HG03575 (cell line): ENCODE data around the gene GNA14.

ENCODE experiments used
- ATAC-seq: cut with Tn5 transposase; IDR thresholded peaks from one replicate; pipeline ENCODE4 v1.9.1; 2021; ENCODE audit not compliant: unreplicated experiment, insufficient number of reproducible peaks, low FRiP score; ENCODE audit errors: extremely low read depth

The GNA14 gene

DNA sequence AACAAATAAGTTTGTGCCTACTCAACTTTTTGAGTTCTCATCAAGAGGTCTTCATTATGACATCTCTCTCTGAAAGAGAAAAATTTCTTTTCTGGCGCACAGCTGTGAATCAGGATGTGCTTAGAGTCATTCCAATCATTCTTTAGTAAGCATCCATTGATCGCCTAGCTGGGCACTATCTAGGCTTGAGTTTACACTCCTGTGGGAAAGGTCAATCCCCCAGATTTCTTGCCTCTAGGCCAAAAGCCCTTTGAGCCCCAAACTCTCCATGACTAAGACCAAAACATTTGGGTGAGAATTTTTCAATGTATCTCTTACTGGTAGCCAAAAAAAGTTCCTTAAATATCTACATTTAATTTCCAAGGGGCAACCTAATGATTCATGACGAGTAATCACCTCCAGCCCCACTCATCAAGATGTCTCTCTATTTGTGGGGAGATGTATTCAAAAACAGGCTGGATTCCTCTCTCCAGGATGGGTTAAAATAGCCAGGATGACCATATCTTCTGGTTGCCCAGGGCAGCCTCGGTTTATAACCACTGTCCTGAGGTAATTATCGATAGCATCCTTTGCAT lies 101.7 kb downstream of the GNA14 start:
- no peak for ATAC-seq

DNA sequence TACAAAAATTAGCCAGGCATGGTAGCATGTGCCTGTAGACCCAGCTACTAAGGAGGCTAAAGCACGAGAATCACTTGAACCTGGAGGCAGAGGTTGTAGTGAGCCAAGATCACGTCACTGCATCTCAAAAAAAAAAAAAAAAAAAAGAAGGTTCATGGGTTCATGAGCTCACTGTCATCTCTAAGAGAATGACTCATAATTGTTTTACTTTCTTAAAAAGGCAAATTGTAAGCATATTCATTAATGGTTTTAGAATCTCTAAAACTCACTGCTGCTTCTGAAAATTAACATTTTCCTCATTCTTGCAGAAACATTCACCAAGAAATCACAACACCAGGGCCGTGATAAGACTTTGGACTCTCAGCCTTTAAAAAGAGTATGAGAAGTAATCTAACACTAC lies 103.6 kb downstream of the GNA14 start:
- ATAC-seq: no peak

DNA sequence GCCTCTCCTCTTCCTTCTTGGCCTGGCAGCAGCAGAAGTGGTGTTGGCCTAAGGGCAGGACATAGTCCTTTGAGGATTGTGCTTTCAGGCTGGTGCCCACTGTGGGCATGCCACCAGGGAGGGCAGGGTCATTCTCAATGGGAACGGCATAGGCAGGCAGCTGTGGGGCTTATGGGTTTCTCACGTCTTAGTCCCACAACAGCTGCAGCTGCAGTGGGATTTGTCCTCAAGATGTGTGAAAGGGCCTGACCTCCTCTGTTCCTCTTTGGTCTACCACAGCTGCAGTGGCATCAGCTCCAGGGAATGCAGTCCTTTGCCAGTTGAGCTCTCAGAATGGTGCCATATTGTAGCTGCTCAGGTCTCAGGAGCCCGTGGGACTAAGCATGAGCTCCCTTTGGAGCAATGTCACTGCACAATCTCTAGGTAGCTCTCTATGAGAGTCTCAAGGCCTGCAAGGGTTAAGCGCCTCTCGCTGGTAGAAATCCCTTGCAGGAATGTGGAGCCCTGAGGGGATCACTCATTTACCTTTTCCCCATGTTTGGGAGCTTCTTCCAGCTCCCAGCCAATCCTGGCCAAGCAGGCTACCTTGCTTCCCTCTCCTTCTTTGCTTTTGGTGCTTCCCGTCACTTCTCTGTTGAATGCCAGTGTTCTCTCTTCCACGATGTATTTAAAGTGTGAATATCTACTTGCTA lies 104.8 kb downstream of the GNA14 start:
- ATAC-seq: no peak

DNA sequence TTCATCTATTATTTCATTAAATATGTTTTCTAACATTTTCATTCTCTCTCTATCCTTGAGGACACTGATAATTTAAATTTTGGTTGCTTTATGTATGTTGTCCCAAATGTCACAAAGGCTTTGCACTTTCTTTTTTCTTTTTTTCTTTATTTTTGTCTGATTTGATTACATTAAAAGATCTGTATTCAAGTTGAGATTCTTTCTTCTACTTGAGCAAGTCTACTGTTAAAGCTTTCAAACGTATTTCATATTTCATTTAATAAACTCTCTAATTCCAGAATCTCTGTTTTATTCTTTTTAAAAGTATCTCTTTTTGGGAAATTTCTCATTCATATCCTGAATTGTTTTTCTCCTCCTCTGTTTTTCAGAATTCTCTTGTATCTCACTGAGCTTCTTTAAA lies 106.5 kb downstream of the GNA14 start:
- ATAC-seq: no peak

DNA sequence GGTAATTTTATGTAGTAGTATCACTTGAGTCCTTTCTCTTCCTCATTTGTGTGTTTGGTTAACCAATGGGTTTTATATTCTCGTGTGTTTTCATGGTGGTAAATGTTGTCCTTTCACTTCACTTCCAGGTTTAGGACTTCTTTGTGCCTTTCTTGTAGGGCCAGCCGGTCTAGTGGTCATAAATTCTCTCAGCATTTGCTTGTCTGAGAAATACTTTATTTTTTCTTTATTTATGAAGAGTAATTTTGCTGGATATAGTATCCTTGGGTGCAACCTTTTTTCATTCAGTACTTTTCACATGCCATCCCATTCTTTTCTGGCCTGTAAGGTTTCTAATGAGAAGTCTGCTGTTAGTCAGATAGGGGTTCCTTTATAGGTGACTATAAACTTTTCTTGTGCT lies 107.1 kb downstream of the GNA14 start:
- no peak for ATAC-seq

DNA sequence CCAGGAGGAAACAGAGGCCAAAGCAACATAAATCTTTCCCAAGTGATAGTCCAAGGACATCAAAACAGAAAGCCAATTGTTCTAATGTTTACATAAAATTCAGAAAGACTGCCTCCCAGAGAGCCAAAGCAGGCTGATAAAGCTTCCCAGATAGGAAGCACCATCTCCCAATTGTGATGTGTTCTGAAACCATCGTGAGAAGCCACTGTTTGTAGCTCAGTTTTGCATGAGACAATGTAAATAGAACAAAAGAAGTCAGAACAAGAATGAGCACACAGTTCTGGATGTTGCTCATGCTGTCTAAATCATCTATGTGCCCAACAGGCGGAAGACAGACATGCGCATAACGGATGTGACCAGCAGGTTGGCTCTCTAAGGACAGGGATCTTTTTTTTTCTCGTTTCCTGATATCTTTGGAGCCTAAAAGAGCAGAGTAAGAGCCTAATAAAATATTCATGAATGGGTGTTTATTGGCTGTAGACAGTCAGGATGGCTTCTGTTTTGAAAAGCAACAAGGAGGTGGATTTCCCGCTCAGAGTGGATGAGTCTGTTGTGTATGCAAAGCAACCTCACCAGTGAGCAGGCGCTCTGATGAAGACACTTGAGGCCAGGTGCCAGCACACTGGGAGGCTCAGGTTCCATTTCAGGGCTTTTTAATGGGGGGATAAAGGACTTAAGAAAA lies 113.6 kb downstream of the GNA14 start:
- ATAC-seq: no peak

DNA sequence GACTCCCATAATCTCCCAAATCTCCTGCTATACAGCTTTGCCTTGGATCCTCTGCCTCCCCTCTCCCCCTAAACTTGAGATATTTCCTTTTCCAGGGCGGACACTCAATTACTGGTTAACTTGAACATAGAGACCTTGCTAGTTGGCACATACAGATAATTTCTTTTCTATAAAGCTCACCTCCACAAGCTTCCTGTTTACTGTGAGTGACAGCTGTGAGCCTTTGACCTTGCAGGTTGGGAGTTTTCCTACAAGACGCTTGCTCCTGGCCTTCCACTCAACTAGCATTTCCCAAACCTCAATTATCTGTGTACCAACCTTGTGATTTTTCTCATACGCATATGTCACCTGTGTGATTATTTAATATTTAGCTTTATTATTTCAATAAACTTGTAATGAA lies 114.5 kb downstream of the GNA14 start:
- ATAC-seq: no peak

DNA sequence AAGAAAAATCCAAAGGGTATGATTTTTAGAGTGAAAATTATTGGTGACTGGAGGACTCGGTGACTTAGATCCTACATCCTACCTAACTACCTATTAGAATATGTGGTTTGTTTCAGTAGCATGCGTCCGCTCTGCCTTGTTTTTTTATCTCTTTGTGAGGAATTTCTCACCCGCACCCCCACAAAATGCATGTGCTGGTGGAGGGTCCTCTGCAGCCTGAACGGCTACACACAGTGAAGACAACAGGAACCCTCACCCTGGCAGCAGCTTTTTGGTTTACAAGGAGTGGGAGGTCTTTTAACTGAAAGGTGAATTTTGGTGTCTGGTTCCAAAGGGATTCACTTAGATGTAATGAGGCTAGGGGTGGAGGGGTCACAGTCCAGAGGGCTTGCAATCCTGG lies 115.5 kb downstream of the GNA14 start:
- ATAC-seq: no peak

DNA sequence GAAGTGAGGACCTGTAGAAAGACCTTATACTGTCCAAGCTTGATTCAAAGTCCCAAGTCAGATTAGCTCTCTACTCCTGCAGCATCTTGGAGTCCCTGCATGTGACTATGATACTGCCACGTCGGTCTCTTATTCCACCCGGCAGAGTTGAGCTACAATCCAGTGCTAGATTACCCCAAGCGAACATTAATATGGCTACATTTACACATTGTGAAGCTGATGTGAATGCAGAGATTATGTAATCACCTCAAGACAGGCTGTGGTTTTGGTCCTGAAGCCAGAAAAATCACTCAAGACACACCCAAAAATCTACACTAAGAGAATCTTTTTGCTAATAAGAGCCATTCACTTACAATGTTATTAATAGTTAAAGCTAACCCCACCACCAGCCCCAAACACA lies 116.7 kb downstream of the GNA14 start:
- no peak for ATAC-seq

DNA sequence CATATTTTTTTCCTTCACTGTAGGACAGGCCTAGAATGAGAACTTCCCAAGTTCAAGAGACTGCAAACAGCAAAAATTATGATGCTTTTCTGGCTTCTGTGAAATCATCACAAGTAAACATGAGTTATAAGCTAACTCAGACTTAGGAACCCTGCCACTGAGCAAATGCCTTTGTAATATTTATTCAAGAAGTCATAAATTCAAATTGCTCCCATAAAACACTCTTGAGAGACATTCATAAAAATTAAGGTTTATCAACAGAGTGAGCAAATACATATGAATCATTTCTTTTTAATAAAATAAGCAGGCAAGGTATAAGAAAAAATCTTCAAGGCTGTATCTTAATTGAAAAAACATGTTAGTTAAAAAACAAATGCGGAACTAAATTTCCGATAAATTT lies 124.2 kb downstream of the GNA14 start:
- ATAC-seq: no peak

DNA sequence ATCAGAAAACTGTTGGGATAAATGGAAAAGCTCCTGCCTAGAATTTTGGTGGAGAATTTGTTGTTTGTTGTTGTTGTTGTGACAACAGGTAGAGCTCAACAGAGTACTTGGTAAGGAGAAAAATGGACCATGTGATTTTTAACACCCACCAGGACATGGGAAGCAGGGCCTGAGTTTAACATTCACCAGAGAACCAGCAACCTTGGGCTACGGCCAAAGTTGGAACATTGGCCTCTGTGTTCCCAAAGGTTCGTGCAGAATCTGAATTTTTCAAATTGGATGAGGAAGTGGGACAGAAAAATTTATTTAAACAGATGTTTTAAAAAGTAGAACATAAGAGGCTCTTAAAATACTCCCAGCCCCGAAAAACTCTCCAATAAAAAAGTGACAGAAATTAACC lies 127.0 kb downstream of the GNA14 start:
- no peak for ATAC-seq

DNA sequence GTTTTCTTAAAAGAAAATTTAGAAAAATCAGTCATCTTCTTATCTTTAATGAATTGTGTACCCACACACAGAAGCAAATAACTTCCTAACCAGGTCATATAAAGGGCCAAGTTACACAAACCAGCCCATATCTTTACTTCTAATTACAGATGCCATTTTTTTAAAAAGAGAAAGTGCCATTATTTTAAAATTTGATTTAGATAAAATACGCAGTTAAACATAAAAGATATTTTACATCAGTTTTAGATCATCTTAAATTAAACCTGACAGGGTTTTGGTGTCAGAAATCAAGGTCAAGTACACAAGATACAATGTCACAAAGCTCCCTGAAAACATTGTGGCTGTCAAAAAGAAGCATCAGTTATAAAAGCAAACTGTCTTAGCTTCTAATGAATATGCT lies 129.4 kb downstream of the GNA14 start:
- no peak for ATAC-seq

DNA sequence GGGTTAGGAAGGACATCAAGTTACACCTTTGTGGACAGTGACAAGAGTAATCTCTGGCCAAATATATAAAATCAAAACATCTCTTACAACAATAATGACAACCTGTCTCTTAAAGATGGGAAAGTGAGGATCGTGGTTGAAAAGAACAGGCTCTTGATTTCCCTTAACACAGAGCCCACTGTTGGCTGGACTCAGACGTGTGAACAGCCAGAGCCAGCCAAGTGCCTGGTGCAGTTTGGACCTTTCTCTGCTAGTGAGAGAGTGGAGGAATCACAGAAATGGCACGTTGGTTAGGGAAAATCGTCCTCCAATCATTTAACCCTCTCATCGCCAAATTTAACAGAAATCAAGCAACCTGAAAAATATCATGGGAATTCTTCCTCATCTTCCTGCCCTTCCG lies 131.3 kb downstream of the GNA14 start:
- no peak for ATAC-seq

DNA sequence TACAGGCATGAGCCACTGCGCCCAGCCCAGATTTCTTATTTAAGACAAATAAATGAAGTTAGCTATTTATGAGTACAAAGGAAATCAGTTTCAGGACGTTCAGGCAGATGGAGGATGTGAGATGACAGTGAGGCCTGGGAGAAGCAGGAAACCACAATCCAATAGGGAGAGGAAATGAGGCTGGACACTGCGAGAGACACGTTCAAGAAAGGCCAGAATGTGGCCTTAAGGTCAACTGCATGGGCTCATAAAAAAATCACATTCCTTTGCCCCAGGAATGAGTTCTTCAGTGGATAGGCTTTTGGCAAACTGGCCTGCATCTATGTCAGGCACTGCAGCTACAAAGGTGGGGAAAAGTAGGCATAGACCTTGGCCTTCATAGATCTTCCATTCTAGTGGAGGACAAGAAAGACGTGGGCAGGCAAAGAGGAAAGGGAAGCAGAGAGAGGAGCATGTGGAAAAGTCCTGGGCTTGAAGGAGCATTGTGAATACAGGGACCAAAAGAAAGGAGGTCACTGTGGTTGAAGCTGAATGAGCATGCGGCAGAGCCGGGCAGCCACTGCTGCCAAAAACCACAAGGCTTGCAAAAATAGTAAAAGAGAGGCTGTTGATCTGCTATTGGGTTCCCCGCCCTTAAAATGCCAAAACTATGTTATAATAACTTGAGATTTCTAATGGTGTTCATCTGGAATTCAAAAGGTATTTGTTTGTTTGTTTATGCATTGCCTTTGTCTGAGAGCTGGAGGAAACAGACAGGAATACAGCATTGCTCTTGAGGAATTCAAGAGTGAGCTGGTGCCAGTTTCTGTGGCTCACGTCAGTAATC lies 133.0 kb downstream of the GNA14 start:
- no peak for ATAC-seq

DNA sequence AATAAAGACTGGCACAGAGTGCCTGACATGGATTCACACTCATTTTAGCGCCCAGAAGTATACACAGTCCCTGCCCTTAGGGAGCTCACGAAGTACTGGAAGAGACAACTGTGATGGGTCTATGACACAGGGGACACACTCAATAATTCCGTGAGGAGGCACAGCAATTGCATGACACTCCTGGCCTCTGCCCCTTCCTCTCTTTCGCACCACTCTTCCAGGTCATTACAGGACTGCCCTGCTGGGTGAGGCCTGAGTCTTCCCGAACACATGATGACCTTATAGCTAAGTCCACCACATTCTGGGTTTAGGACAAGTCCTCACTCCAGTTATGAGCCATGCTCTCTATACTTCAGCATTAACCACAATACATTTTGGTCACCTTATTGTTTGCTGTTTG lies 134.7 kb downstream of the GNA14 start:
- ATAC-seq: no peak

DNA sequence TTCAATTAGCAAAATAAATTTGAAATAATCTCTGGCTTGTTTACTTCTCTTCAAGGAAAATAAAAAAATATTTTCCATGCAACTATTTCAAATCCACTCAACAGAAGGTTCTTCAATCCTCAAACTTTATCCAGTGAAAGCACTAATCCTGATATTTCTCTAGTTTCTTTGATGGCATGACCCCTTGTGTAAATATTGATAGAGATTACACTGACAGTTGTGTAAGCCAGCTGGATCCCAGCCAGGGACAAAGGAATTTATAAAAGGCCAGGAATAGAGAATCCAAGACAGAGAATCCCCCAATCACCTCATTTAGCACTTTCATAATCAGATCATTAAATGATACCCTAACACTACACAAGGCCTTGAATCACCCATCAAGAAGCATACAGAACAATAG lies 135.2 kb downstream of the GNA14 start:
- ATAC-seq: no peak

DNA sequence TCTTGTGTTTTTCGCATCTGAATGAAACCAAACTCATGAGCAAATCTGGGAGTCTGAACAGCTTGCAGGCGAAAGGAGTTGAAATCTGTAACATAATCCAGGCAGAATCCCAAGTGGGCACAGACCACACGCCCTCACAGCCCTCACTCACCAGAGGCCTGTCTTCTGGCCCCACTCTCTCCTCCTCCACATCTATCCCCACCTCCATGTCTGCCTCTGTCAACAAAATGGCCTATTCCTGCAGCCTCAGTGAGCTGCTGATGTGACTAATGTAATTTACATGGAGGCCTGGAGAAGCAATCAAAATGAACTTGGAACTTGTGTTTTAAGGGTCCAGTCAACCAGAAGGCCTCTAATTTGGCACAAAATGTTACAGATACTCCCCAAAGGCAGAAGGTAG lies 136.6 kb downstream of the GNA14 start:
- no peak for ATAC-seq

DNA sequence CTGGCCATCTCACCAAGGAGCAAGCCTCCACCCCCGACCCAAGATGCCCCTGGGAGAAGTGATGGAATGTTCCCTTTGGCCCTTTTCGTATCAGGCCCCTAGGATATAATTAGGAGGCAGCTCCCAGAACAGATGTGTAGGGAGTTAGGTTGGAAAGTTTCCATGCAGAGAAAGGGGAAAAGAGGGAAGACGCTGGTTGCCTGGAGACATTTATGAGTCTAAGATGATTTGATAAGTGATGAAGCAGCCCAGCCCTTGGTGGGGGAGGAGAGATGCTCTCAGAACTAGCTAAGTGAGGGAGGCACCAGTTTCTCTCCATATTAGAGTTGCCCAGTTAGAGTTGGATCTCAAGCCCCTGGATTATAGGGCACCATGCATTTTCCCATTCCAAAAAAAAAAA lies 137.5 kb downstream of the GNA14 start:
- ATAC-seq: no peak

DNA sequence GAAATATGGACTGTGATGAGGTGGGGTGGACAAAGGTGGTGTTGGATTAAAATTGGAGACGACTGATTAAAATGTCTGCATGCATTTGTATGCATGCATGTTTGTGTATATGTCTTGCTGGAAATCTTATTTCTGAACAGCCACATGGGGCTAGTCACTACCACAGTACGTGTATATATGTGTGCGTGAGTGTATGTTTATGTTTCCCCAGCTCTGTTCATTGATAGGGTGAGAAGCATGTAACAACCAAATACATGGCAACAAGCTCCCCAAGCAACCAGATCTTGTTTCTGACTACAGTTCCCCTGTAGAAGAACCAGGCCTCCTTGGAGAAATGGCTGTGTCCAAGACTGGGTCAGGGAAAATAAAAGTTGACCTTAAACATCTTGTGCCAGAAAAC lies 139.7 kb downstream of the GNA14 start:
- no peak for ATAC-seq
